Measurements from ENCODE around the gene ACAA2.

The ACAA2 gene

GRCh38 chr18:49849331-49850217 lies 36.2 kb upstream of the ACAA2 start:
- no peak for TF ChIP-seq CTCF (conservative IDR thresholded peaks at IDR 0.05)
- no peak overlapping the region for H3K27ac ChIP-seq

GRCh38 chr18:49848115-49848514 lies 34.8 kb upstream of the ACAA2 start:
- TF ChIP-seq CTCF (conservative IDR thresholded peaks at IDR 0.05): no peak
- H3K27ac ChIP-seq: no peak overlapping the region

DNA sequence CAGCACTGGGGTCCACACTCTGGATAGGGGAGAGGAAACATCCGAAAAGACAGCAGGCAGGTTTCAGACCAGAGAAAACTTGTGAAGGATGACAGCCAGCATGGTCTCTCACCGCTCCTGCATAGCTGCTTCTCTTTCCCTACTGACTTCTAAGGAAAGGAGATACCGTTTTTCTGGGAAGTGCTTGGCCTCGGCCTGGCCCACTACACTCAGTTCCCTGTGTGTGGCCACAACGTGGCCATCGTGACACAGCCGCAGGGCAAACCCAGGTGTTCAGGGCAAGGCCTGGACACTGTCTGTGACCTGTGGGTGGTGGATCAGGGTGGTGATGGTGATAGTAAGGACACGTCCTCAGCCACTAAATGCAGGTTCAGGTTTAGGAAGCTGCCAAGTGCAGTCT lies 34.2 kb upstream of the ACAA2 start:
- H3K27ac ChIP-seq: no peak overlapping the region
- no peak for TF ChIP-seq CTCF (conservative IDR thresholded peaks at IDR 0.05)

- TF ChIP-seq CTCF (conservative IDR thresholded peaks at IDR 0.05): no peak
- peak overlapping the region; percentile 15; the same call in 1 of the 2 replicates for H3K27ac ChIP-seq
Measured at GRCh38 chr18:49846718-49847470, 33.6 kb upstream of the ACAA2 start.

GRCh38 chr18:49846361-49846662 lies 33.0 kb upstream of the ACAA2 start:
- TF ChIP-seq CTCF (conservative IDR thresholded peaks at IDR 0.05): no peak
- peak overlapping the region; percentile 15; the same call in 1 of the 2 replicates for H3K27ac ChIP-seq

GRCh38 chr18:49845629-49846360 lies 32.5 kb upstream of the ACAA2 start:
- no peak for TF ChIP-seq CTCF (conservative IDR thresholded peaks at IDR 0.05)
- peak overlapping the region; percentile 15; the same call in 1 of the 2 replicates for H3K27ac ChIP-seq

DNA sequence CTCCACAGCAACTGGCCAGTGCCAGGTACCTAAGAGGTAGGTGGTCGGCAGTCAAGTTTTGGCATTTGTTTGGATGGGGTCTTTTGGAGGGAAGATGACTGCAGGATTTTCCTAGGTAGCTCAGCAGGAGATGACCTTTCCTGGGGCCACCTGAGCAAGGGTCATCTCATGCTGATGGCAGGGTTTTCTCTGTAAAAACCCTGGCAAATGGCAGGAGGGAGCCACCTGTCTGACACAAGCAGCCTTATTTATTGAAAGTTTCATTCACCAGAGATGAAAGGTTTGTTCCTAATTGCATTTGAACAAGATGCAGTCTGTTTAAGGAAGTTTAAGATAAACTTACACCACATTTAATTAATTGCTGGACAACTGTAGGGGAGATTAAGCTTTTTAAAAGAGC lies 31.6 kb upstream of the ACAA2 start:
- no peak for TF ChIP-seq CTCF (conservative IDR thresholded peaks at IDR 0.05)
- H3K27ac ChIP-seq: no peak overlapping the region

Measured in VCaP (cell line).